ENCODE data around the gene COX8C. TPM values are rescaled to one million over a fixed set of nuclear protein-coding genes. Genes with fewer than 3 reads are reported as not detected.
A peak's percentile ranks its signal among the peaks of the same experiment; 100 is the strongest.

Gene COX8C, protein sequence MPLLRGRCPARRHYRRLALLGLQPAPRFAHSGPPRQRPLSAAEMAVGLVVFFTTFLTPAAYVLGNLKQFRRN
- polyA plus RNA-seq: not detected

GRCh38 chr14:93346926-93347721 lies at the start of gene COX8C:
COX8C (plus strand) TSS chr14:93347182; CDS start chr14:93347269, 87 bp downstream.
- Mint-ChIP-seq H3K27me3 (no peaks in the 10 kb centered on the region), H3K4me3 (no peak within 1 kb of the TSS), H3K4me1 (peaks cover 0 to 4% (median 2%) of the 10 kb centered on the region in 3 donors), H3K27ac (peak within 1 kb of the TSS in 1 of 3 donors; percentile 25), H3K9me3 (peaks cover 0 to 2% (median 0%) of the 10 kb centered on the region in 3 donors), H3K36me3 (peaks cover 3% of the 10 kb centered on the region)

GRCh38 chr14:93299416-93299815 lies 47.6 kb upstream of the COX8C start:
- Mint-ChIP-seq H3K9me3 (no peaks in the 10 kb centered on the region), H3K4me1 (peaks cover 21 to 33% (median 22%) of the 10 kb centered on the region in 3 donors), H3K4me3 (peak overlapping the region in 1 of 4 donors; percentile 65), H3K27ac (no peak overlapping the region), H3K27me3 (no peaks in the 10 kb centered on the region), H3K36me3 (peaks cover 5% of the 10 kb centered on the region)

- H3K4me3 Mint-ChIP-seq: no peak overlapping the region
- H3K27me3 Mint-ChIP-seq: no peaks in the 10 kb centered on the region
- peaks cover 21 to 30% (median 22%) of the 10 kb centered on the region in 3 donors for H3K4me1 Mint-ChIP-seq
- peaks cover 5% of the 10 kb centered on the region for H3K36me3 Mint-ChIP-seq
- H3K9me3 Mint-ChIP-seq: no peaks in the 10 kb centered on the region
- no peak overlapping the region for H3K27ac Mint-ChIP-seq
Measured at GRCh38 chr14:93299866-93300265, 47.1 kb upstream of the COX8C start.

GRCh38 chr14:93301821-93302447 lies 45.0 kb upstream of the COX8C start:
- H3K36me3 Mint-ChIP-seq: no peaks in the 10 kb centered on the region
- no peak overlapping the region for H3K4me3 Mint-ChIP-seq
- no peak overlapping the region for H3K27ac Mint-ChIP-seq
- no peaks in the 10 kb centered on the region for H3K9me3 Mint-ChIP-seq
- H3K4me1 Mint-ChIP-seq: peaks cover 23 to 35% (median 24%) of the 10 kb centered on the region in 3 donors
- no peaks in the 10 kb centered on the region for H3K27me3 Mint-ChIP-seq

DNA sequence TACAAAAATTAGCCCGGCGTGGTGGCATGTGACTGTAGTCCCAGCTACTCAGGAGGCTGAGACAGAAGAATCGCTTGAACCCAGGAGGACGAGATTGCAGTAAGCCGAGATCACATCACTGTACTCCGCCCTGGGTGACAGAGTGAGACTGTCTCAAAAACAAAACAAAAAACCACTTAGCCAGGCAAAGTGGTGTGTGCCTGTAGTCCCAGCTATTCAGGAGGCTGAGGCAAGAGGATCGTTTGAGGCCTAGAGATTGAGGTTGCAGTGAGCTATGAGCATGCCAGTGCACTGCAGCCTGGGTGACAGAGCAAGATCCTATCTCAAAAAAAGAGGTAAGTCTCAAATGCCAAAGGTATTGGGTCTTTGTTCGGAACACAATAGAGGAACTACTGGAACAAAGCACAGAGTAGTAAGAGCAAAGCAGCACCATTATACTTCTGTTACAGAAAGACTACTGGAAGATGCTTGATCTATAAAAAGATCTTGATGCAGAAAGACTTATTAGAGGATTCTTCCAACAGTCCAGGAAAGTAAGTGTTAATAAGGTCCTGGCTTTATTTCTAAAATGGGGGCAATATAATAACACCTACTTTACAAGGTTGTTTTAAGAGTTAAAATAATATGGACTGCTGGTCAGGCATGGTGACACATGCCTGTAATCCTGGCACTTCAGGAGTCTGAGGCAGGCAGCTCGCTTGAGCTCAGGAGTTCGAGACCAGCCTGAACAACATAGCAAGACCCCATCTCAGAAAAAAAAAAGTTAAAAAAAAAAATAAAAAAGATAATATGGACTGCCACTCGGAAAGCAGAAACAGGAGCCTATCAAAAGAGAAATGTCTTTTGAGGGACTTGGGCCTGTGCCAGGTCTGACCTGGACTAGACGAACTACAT lies 44.0 kb upstream of the COX8C start:
- H3K4me1 Mint-ChIP-seq: peaks cover 28 to 39% (median 29%) of the 10 kb centered on the region in 3 donors

DNA sequence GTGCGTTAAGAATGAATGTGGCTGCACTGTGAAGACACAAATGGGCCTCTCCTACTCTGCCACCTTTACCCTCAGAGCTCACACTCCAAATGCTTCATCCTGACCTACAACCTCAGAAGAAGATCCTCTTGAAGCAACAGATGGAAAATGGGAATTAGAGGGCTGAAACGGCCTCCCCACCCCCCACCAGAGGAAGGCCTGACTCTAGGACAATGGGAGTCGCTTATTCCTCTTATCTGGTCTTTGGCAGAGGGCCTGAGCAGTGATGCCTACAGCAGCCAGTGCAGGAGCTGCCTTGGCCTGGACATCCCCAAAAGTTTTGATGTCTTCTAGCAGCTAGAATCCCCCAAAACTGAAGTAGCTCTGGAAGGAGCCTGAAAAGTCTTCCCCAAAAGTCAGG lies 43.3 kb upstream of the COX8C start:
- Mint-ChIP-seq H3K4me3 (no peak overlapping the region), H3K36me3 (no peaks in the 10 kb centered on the region), H3K4me1 (peaks cover 25 to 36% (median 31%) of the 10 kb centered on the region in 3 donors), H3K27me3 (no peaks in the 10 kb centered on the region), H3K27ac (no peak overlapping the region), H3K9me3 (no peaks in the 10 kb centered on the region)

More for the DNA sequence above, 44.0 kb upstream of the COX8C start:
- no peak overlapping the region for H3K4me3 Mint-ChIP-seq
- H3K36me3 Mint-ChIP-seq: no peaks in the 10 kb centered on the region
- H3K27me3 Mint-ChIP-seq: no peaks in the 10 kb centered on the region
- no peak overlapping the region for H3K27ac Mint-ChIP-seq
- no peaks in the 10 kb centered on the region for H3K9me3 Mint-ChIP-seq

DNA sequence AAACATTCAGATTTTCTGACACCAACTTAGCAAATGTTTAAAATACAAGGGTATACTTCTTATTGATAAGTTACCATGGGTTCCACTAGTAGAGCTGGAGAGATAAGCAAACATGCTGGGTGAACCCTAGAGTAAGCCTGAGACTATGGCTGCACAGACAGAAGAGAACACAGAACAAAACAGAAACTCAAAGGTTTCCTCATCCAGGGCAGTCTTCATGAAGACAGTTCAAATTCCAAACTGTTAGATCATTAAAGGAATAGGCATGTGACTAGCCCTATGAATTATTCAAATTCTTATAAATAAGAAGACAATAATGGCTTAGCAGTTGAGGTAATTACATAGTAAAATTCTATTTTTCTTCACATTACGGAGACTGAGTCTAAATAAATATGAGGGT lies 42.2 kb upstream of the COX8C start:
- Mint-ChIP-seq H3K4me3 (no peak overlapping the region), H3K4me1 (peaks cover 26 to 34% (median 29%) of the 10 kb centered on the region in 3 donors), H3K27ac (peak overlapping the region in 1 of 3 donors; percentile 7), H3K36me3 (no peaks in the 10 kb centered on the region), H3K9me3 (no peaks in the 10 kb centered on the region), H3K27me3 (no peaks in the 10 kb centered on the region)

- no peak overlapping the region for H3K27ac Mint-ChIP-seq
- peaks cover 23 to 37% (median 29%) of the 10 kb centered on the region in 3 donors for H3K4me1 Mint-ChIP-seq
- H3K4me3 Mint-ChIP-seq: no peak overlapping the region
- no peaks in the 10 kb centered on the region for H3K27me3 Mint-ChIP-seq
- no peaks in the 10 kb centered on the region for H3K9me3 Mint-ChIP-seq
- no peaks in the 10 kb centered on the region for H3K36me3 Mint-ChIP-seq
Measured at GRCh38 chr14:93305725-93306418, 41.1 kb upstream of the COX8C start.

DNA sequence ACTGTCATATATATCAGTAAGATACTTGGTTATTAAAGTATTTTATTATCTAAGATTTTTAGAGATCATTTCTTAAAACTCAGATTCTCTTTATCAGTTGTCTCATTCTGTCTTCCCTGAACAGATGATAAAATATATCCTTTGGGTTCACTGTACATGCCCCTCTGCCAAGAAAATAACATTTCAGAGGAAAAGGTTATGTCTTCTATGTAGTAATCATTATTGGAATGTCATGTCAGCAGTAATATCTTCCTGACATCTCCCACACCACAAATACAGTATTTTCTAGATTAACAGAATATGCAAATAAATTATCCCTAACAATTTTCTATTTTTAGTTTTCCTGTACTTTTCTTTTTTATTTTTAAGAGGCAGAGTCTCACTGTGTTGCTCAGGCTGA lies 40.2 kb upstream of the COX8C start:
- Mint-ChIP-seq H3K27ac (no peak overlapping the region), H3K9me3 (no peaks in the 10 kb centered on the region), H3K27me3 (no peaks in the 10 kb centered on the region), H3K4me1 (peaks cover 23 to 38% (median 30%) of the 10 kb centered on the region in 3 donors), H3K36me3 (no peaks in the 10 kb centered on the region), H3K4me3 (no peak overlapping the region)

DNA sequence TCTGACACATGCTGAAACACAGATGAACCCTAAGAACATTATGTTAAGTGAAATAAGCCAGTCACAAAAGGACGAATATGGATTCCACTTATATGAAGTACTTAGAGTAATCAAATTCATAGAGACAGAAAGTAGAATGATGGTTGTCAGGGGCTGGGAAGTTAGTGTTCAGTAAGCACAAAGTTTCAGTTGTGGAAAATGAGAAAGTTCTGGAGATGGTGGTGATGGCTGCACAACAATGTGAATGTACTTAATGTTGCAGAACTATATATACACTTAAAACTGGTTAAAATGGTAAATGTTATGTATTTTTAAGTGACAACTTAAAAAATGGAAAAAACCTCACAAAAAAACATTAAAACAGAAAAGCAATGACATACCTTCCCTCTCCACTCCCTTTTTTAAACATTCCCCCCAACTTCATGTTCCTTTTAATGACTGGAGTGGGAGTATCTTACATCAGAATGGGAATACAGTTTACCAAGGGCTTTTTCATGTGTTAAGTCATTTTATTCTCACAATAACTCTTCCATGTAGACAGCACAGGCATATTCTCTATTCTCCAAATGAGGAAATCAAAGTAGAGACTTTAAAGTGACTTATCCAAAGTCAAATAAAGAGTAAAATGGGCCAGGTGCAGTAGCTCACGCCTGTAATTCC lies 38.2 kb upstream of the COX8C start:
- Mint-ChIP-seq H3K27ac (no peak overlapping the region), H3K36me3 (no peaks in the 10 kb centered on the region), H3K4me1 (peaks cover 19 to 35% (median 24%) of the 10 kb centered on the region in 3 donors), H3K4me3 (no peak overlapping the region), H3K27me3 (no peaks in the 10 kb centered on the region), H3K9me3 (no peaks in the 10 kb centered on the region)

DNA sequence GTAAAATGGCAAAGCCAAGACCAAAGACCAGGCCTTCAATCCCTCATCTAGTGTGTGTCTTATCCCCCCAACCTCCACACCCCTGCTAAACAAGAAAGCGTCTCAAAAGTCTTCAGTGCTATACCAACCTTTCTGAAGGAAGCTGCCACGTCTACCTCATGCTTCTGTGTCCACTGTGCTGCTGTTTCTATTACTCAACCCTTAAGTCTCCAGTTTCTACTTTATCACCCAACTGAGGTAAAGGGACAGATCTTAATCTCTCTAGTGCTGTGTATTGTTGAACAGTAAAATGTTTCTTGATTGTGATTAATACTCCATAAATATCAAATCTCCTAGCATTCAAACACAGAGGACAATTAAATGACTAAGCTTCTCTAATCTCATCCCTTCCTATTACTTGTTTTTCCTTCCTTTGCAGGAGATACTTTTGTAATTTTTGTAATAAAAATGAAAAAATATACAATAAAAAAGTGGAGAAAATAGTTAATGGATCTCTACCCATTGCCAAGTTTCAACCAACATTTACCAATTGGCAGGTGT lies 37.5 kb upstream of the COX8C start:
- no peak overlapping the region for H3K27ac Mint-ChIP-seq
- H3K4me3 Mint-ChIP-seq: no peak overlapping the region
- H3K36me3 Mint-ChIP-seq: no peaks in the 10 kb centered on the region
- no peaks in the 10 kb centered on the region for H3K27me3 Mint-ChIP-seq
- peaks cover 19 to 35% (median 22%) of the 10 kb centered on the region in 3 donors for H3K4me1 Mint-ChIP-seq
- H3K9me3 Mint-ChIP-seq: no peaks in the 10 kb centered on the region

DNA sequence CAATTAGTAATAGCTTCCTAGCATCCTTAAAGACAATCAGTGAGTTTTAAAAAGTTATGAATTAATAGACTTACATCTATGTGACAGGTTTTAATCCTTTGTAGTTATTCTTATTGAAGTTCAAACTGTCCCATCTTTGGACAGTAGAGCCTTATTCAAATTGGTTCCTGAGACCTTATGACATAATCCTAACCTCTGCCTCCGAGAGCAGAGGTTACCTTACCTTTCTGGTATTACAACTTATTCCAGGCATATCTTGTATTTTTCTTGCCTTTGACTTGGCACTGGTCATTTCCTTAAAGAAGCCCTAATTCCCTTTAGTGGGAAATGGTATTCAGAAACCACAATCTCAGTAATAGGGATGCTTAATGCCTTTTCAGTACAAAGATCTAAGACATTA lies 35.9 kb upstream of the COX8C start:
- Mint-ChIP-seq H3K27ac (no peak overlapping the region), H3K36me3 (no peaks in the 10 kb centered on the region), H3K4me3 (no peak overlapping the region), H3K9me3 (no peaks in the 10 kb centered on the region), H3K27me3 (no peaks in the 10 kb centered on the region), H3K4me1 (peaks cover 13 to 30% (median 17%) of the 10 kb centered on the region in 3 donors)

DNA sequence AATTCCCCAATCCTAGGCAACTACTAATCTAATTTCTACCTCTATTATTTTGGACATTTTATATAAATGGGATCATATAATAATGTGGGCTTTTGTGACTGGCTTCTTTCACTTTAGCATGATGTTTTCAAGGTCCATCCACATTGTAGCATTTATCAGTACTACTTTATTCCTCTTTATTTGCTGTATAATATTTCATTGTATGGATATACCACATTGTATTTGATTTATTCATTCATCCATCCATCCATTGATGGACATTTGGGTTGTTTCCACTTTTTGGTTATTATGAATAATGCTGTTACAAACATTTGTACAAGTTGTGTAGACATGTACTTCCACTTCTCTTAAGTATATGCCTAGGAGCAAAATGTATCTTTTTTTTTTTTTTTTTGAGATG lies 31.4 kb upstream of the COX8C start:
- Mint-ChIP-seq H3K4me3 (no peak overlapping the region), H3K9me3 (no peaks in the 10 kb centered on the region), H3K27me3 (no peaks in the 10 kb centered on the region), H3K4me1 (peaks cover 20 to 31% (median 29%) of the 10 kb centered on the region in 3 donors), H3K27ac (no peak overlapping the region), H3K36me3 (no peaks in the 10 kb centered on the region)

DNA sequence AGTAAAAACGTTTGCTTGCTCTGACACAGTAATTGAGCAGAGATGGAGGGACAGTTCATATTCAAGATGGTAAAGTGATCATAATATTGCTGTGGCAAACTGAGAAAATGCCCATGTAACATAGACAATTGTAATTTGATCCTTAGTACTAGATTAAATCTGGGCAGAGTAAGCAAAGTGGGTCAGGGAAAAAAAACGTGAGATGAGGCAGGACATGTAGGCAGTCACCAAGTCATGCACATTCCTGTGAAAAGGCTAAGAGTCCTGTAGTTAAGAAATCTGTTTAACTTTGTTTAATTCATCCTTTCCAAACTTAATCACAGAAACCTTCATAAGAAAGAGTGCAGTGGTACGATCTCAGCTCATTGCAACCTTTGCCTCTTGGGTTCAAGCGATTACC lies 30.3 kb upstream of the COX8C start:
- Mint-ChIP-seq H3K4me3 (no peak overlapping the region), H3K36me3 (peaks cover 2% of the 10 kb centered on the region), H3K4me1 (peaks cover 24 to 34% (median 28%) of the 10 kb centered on the region in 3 donors), H3K9me3 (no peaks in the 10 kb centered on the region), H3K27me3 (no peaks in the 10 kb centered on the region), H3K27ac (peak overlapping the region in 2 of 3 donors; percentile 24 to 67)
